PFSK-1 (cell line): ENCODE results near the gene MSI2.
A peak's percentile ranks its signal among the peaks of the same experiment; 100 is the strongest.

Experiments
- FOXP2 ChIP-seq: optimal IDR thresholded peaks from 2 replicates; pipeline ENCODE3; 2011; ENCODE audit warnings: borderline replicate concordance, control low read depth, inconsistent platforms; ENCODE audit not compliant: insufficient read depth; ENCODE audit errors: extremely low read length, extremely low read depth
- POLR2AphosphoS5 ChIP-seq: IDR thresholded peaks from 2 replicates; pipeline ENCODE4 v1.6.1; 2012; ENCODE audit warnings: low read depth, mild to moderate bottlenecking, control low read depth, low read length, moderate library complexity
- REST ChIP-seq, 2 experiments: IDR thresholded peaks; 2 replicates each; pipeline versions ENCODE4 v1.6.1 to v1.8.0; 2011 to 2012; ENCODE audit warnings: low read depth in 2 of 2, low read length in 2 of 2, control low read depth in 1 of 2, inconsistent platforms in 1 of 2, mild to moderate bottlenecking in 1 of 2, moderate library complexity in 1 of 2; ENCODE audit not compliant: insufficient read depth in 1 of 2
- SIN3A ChIP-seq: IDR thresholded peaks from 2 replicates; pipeline ENCODE4 v1.6.1; 2012; ENCODE audit warnings: mild to moderate bottlenecking, low read length, moderate library complexity, borderline replicate concordance; ENCODE audit not compliant: insufficient read depth
- TAF1 ChIP-seq: IDR thresholded peaks from 2 replicates; pipeline ENCODE4 v1.6.1; 2012; ENCODE audit warnings: low read length, control low read depth, borderline replicate concordance; ENCODE audit not compliant: insufficient read depth

DNA sequence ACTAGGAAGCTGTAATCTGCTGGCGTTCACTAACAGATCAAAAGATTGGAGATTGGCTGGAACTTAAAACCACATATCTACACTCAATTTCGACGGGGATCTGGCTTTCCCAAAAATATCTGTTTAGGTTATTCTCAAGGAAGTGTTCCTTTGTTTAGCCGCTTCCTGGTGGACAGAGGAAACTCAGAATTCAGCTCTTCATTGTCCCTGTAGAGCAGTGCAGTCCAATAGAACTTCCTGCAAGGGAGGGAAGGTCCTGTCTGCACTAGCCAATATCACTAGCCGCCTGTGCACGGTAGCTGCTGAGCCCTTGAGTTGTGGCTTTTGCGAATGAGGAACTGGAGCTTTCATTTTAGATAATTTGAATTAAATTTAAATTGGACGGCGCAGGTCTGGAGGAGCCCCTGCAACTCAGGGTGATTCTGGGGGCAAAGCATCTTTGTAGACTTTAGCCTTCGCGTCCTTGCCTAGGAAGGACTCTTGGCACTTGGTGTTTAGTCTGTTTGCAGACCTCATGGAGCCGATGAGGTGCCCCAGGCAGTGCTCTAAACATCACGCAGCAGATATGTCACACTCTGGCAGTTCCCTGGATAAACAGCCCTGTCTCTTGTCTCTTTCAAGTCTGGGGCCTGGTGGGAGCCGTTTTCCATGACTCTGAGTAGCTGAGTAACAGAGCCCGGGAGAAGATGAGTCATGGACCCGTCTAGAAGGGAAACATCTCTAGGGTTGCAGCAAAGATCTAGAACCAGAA, 366.5 kb downstream of the MSI2 start:
- TF ChIP-seq POLR2AphosphoS5, result no peak; the same call in 1 of the 2 replicates
- TF ChIP-seq TAF1, result no peak; the same call in 1 of the 2 replicates
- TF ChIP-seq SIN3A, result no peak
- TF ChIP-seq REST (IDR thresholded peaks at IDR 0.05; ENCODE audit: insufficient read depth in 1 of 2, low read depth in 2 of 2, low read length in 2 of 2), result peak in 1 of 2 experiments; percentile 66; a peak in 1 of 4 replicates
- peak; percentile 13 for TF ChIP-seq FOXP2
